CD4-positive, alpha-beta T cell treated with Interleukin-17A for 1 hour (primary cell): ENCODE data around the gene LRG1.
A peak's percentile ranks its signal among the peaks of the same experiment; 100 is the strongest.
"Not testable (repeated sequence)": the region's sequence is repeated elsewhere in the genome, so short reads cannot be mapped to it uniquely, and the experiment has no call there.

ENCODE experiments used
- DNase-seq: peaks from one replicate; pipeline ENCODE4 v3.0.0-alpha.2; 2020

LRG1 gene

GRCh38 chr19:4550018-4550417, 10.2 kb upstream of the LRG1 start:
- no peak for DNase-seq

DNA sequence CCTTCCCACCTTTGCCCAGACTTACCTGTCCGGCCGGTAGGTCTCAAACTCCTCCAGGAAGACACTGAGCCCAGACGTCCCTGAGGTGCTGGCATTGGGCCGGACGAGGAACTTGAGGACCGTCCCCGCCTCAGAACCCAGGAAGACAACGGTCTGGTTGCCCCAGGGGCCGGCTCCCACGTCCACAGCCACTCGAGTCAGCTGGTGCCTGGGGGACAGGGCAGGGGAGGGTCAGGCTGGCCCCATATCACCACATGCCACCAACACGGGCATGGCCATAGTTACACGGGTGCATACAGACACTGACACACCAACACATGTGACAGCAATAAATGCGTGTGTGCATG, 8.4 kb upstream of the LRG1 start:
- DNase-seq = no peak

DNA sequence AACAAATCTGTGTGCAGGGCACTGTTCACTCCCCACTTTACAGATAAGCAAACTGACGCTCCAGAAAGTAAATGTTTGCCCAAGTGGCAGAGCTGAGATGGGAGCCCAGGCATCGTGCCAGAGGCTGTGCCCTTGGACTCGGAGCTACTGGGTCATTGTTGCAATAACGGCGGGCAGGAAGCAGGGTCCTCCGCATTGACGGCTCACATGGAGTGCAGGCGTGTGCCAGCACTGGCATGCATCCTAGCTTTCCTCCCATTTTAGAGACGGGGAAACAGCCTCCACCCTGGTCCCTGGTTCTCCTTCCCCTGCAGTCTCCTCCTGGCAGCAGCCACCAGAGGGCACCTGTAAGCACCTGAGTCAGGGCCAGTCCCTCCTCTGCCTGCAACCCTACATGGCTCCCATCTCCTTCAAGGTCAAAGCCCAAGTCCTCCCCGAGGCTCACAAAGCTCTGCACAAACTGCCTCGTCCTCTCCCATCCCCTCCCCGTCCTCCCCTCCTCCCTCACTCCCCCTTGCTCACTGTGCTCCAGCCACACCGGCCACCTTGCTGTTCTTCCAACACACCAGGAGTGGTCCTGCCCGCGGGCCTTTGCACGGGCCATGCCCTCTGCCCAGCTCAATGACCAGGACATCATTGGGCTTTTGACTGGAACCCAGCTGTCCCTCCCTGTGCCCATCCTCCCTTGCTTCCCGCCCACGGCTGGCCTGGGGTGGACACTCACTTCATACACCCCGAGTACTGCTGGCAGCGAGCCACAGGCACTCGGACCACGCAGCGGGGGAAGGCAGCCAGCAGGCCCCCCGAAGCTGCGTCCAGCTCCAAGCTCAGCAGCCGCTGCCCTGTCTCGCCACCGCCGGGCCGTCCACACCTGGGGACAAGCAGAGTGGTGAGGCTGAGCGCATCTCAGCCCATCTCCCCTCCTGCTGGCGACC, 7.7 kb upstream of the LRG1 start:
- DNase-seq = no peak

DNA sequence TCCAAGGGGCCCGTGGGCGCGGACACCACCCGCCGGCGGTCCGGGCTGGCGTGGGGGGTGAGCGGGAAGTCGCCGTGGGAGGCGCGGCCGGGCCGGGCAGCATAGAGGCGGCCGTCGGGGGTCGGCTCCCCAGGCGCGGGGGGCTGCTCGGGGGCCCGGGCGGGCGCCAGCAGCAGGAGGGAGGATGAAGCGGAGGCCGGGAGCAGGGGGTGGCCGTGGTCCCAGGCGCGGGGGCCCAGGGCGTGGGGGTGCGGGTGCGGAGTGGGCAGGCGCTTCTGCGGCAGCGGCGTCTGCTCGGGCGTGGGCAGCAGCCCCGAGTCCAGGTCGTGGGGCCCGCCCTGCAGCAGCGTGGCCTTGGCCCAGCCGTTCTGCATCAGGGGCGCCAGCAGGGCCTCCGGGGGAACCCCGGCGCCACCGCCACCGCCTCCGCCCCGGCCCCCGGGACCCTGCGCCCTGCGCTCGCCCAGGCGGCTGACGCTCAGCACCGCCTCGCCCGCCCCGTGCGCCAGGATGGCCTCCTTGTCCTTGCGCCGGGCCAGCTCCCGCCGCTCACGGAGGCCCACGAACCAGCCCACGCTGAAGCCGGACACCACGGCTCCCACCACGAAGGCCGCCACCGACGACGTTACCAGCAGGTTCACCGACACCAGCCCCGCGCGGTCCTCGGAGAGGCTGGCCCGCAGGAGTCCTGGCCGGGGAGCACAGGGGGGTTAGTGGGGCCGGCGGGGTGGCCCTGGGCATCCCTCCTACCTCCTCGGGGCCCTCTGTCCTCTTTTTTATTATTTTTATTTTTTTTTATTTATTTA, 4.2 kb upstream of the LRG1 start:
- no peak for DNase-seq

DNA sequence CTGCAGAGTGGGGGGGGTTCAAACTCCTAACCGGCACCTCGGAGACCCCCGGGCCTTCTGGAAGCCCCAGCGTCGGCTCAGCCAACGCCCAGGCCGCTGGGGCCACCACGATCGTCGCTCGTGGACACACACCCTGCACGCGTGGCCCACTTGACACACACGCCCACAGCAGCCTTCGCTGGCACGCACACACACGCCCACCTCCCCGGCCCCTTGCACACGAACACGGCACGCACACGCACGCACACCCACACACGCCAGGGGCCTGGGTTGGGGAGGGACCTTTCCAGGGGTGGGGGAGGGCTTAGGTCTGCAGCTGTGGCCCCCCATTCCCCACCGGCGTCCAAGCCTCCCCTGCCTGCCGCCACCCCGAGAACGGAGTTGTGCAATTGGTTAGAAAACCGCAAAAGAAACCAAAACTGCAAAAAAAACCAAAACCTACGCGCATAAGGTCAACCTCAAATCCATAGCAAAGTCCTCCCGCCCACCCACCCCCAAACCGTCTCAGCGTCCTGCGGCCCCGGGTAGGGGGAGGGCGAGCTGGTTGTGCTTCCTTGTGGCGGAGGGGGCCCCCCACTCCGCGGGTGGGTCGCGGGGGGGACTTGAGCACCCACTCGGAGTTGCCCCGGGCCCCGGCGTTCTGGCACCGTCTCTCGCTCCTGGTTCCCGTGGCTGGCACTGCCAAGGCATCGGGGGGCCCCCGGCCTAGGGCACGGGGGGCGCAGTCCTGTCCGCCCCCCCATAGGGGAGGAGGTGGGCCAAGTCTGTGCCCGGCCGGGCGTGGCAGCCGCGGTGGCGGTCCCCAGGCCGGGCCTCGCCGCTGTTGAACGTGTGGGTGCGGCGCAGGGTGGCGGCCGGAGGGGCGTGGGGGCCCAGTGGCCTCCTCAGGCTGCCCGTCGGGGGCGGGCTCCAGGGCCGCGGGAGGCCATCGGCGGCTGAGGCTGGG, 3.3 kb upstream of the LRG1 start:
- no peak for DNase-seq

DNA sequence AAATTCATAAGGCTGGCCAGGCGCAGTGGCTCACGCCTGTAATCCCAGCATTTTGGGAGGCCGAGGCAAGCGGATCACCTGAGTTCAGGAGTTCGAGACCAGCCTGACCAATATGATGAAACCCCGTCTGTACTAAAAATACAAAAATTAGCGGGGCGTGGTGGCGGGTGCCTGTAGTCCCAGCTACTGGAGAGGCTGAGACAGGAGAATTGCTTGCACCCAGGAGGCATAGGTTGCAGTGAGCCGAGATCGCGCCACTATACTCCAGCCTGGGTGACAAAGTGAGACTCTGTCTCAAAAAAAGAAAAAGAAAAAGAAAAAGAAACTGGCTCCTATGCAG, 1.9 kb upstream of the LRG1 start:
- not testable (repeated sequence) for DNase-seq

DNA sequence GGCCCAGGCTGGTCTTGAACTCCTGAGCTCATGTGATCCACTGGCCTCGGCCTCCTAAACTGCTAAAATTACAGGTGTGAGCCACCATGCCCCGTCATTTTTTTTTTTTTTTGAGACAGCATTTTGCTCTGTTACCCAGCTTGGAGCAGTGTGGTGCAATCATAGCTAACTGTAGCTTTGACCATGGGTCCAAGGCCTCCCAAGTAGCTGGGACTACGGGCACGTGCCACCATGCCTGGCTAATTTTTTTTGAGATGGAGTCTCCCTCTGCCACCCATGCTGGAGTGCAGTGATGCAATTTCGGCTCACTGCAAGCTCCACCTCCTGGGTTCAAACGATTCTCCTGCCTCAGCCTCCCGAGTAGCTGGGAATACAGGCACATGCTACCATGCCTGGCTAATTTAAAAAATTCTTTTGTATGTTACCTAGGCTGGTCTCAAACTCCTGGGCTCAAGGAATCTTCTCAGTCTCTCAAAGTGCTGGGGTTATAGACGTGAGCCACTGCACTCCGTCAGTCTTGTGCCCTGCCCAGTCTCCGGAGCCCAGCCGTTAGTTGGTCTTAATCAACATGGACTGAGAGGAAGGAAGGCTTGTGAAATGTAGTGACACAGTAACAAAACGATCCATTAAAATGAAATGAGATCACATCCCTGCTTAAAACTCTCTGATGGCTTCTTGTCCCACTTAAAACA, 1.4 kb upstream of the LRG1 start:
- DNase-seq = no peak

- no peak for DNase-seq
Measured at GRCh38 chr19:4539169-4539692, 605 bp downstream of the LRG1 start.

GRCh38 chr19:4538601-4538954, 1.3 kb downstream of the LRG1 start:
- no peak for DNase-seq

DNA sequence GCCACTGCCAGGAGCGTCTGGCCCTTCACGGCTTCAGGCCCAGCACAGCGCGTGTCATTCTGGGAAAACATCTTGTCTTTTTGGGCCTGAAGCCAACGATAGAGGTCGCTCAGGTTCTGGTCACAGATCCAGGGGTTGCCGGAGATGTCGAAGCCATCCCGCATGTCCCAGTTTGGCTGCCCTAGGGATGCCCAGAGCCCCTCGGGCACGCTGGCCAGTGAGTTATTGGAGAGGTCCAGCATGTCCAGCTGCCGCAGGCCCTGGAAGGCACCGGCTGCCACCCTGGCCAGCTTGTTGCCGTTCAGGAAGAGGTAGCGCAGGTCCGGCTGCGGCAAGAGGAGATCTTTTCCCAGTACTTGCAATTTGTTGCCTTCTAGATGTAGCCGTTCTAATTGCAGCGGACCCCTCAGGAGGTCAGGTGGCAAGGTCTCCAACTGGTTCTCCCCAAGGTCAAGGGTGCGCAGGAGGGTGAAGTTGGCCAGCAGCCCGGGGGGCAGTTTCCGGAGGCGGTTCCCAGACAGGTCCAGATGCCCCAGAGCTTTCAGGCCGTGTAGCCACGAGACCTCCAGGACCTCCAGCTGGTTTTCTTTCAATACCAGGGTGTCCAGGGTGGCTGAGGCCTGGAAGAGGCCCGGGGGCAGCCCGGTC, 1.8 kb downstream of the LRG1 start:
- no peak for DNase-seq

GRCh38 chr19:4536798-4537197, 3.0 kb downstream of the LRG1 start:
- DNase-seq = no peak

- peak; percentile 49 for DNase-seq
Measured at GRCh38 chr19:4534836-4535658, 4.8 kb downstream of the LRG1 start, which contains the start of gene PLIN5. Gene PLIN5, minus strand, starts transcription at chr19:4535224. Its CDS starts 1,150 bp downstream, at chr19:4534074.

DNA sequence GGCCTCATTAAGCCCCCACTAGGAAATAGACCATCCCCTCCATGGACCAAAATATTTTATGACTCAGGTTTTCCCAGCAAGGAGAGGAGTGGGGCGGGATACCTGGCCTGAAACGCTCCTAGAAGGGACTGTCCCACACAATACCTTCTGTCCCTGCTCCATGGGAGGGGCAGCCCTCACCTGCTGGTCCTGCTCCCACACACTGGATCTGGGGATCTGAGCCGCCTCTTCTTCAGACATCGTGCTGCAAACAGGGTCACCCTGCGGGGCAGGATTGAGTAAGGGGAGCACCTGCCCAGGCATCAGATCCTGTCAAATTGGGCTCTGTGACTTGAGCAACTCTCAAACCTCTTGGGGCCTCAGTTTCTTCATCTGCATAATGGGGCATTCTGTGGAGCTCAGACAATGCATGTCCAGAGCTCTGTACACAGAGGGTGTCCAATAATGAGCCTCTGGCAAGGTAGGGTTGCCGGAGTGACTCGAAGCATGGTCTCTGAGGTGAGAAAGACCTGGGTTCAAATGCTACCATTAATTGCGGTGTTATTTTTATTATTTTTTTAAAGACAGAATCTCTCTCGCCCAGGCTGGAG, 5.9 kb downstream of the LRG1 start:
- DNase-seq = no peak

GRCh38 chr19:4533334-4533733, 6.5 kb downstream of the LRG1 start:
- no peak for DNase-seq

- DNase-seq = no peak
Measured at GRCh38 chr19:4531562-4532165, 8.2 kb downstream of the LRG1 start.

DNA sequence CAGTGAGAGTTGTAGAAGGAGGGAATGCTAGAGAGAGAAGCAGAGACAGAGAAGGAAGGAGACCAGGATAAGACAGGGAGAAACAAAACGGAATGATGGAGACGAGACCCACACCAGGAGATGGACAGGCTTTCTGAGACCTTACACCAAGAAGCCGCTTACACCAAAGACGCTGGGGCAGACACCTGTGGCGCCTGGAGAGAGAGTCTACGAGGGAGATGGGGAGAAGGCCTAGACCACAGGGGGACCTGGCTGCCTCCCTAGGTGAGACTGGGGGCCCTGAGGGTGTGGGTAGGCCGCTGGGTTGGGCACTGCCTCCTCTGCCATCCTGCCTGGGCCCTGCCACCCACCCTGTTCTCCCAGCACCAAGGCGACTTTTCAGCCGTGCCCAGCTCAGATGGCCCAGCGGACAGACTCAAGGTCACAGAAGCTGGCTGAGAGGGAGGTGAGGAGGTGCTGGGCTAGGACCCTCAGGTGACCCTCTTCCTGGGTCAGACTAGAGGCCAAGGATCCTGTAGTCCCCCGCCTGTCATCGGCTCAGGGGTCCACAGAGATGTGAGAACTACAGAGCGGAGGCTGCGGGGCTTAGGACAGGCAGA, 9.8 kb downstream of the LRG1 start:
- DNase-seq = no peak

- no peak for DNase-seq
Measured at GRCh38 chr19:4528843-4529242, 11.0 kb downstream of the LRG1 start.

DNA sequence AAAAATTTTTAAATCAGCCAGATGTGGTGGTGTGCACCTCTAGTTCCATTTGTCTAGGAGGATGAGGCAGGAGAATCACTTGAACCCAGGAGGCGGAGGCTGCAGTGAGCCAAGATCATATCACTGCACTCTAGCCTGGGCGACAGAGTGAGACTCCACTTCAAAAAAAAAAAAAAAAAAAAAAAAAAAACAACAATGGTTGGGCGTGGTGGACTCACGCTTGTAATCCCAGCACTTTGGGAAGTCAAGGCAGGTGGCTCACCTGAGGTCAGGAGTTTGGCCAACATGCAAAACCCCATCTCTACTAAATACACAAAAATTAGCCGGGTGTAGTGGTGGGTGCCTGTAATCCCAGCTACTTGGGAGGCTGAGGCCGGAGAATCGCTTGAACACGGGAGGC, 12.5 kb downstream of the LRG1 start:
- not testable (repeated sequence) for DNase-seq

DNA sequence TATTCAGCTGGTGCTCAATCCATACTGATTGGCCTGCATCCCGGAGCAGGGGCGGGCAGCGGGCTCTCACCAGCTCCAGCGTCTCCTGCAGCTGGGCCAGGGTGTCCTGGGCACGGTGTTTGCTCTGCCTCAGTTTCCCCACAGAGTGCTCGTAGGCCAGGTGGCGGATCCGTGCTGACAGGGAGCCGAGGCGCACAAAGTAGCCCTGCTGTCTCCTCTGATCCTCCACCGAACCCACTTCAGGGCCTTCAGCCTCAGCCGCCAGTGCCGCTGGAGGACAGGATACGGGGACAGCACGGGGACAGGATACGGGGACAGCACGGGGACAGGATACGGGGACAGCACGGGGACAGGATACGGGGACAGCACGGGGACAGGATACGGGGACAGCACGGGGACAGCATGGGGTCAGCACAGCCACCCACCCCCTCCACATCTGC, 14.3 kb downstream of the LRG1 start:
- DNase-seq = no peak
